MM.1S (cell line): ENCODE data around the gene TRAPPC6A.

Source experiments
- DNase-seq: peaks from one replicate; pipeline ENCODE4 v3.0.0-alpha.2; 2015
- H2AFZ ChIP-seq: fragments of 300-600 bp; sonication (generic); 2 replicates; pipeline ENCODE4 v1.6.0; 2016; ENCODE audit warnings: antibody characterized with exemption, low read length
- H3F3A ChIP-seq: fragments of 300-600 bp; sonication (generic); 2 replicates; pipeline ENCODE4 v1.6.1; 2016; ENCODE audit warnings: mild to moderate bottlenecking, antibody characterized with exemption, low read length, moderate library complexity, mixed read lengths; ENCODE audit not compliant: insufficient read depth
- H3K27ac ChIP-seq: fragments of 300-600 bp; sonication (generic); 2 replicates; pipeline ENCODE4 v1.5.1; 2016; ENCODE audit warnings: mild to moderate bottlenecking, low read length
- H3K27me3 ChIP-seq: fragments of 300-600 bp; sonication (generic); replicated peaks from 2 replicates; pipeline ENCODE4 v1.6.0; 2016; ENCODE audit warnings: low read length; ENCODE audit not compliant: insufficient read depth
- H3K36me3 ChIP-seq: fragments of 300-600 bp; sonication (generic); replicated peaks from 2 replicates; pipeline ENCODE4 v1.6.1; 2016; ENCODE audit warnings: mild to moderate bottlenecking, low read length, mixed read lengths; ENCODE audit not compliant: insufficient read depth
- H3K4me1 ChIP-seq: fragments of 300-600 bp; sonication (generic); 2 replicates; pipeline ENCODE4 v1.6.1; 2016; ENCODE audit warnings: low read length, mixed read lengths
- H3K4me2 ChIP-seq: fragments of 300-600 bp; sonication (generic); 2 replicates; pipeline ENCODE4 v1.6.0; 2016; ENCODE audit warnings: low read depth, low read length
- H3K4me3 ChIP-seq: fragments of 300-600 bp; sonication (generic); 2 replicates; pipeline ENCODE4 v1.5.1; 2016; ENCODE audit warnings: low read length, mixed read lengths
- H3K79me2 ChIP-seq: fragments of 300-600 bp; sonication (generic); 2 replicates; pipeline ENCODE4 v1.6.1; 2016; ENCODE audit warnings: mixed run types, low read length, mixed read lengths
- H3K9ac ChIP-seq: fragments of 300-600 bp; sonication (generic); 2 replicates; pipeline ENCODE4 v1.6.1; 2016; ENCODE audit warnings: low read length, mixed read lengths
- H3K9me2 ChIP-seq: fragments of 300-600 bp; sonication (generic); replicated peaks from 2 replicates; pipeline ENCODE4 v1.6.1; 2016; ENCODE audit warnings: mild to moderate bottlenecking, low read length, mixed read lengths; ENCODE audit not compliant: insufficient read depth
- H3K9me3 ChIP-seq: fragments of 300-600 bp; sonication (generic); replicated peaks from 2 replicates; pipeline ENCODE4 v1.6.1; 2016; ENCODE audit warnings: mild to moderate bottlenecking, low read length, mixed read lengths; ENCODE audit not compliant: insufficient read depth
- H4K20me1 ChIP-seq: fragments of 300-600 bp; sonication (generic); 2 replicates; pipeline ENCODE4 v1.6.1; 2016; ENCODE audit warnings: mild to moderate bottlenecking, low read length, moderate library complexity, mixed read lengths; ENCODE audit not compliant: insufficient read depth
- EZH2 ChIP-seq: fragments of 300-600 bp; sonication (generic); optimal IDR thresholded peaks from 2 replicates; pipeline ENCODE3; 2017; ENCODE audit warnings: low read depth, mild to moderate bottlenecking, antibody characterized with exemption, low read length, mixed read lengths
- EZH2phosphoT487 ChIP-seq: fragments of 300-600 bp; sonication (generic); IDR thresholded peaks from 2 replicates; pipeline ENCODE4 v1.6.1; 2018; ENCODE audit warnings: antibody characterized with exemption, low read length
- TF ChIP-seq, protein P1 (sequence below): fragments of 300-600 bp; sonication (generic); IDR thresholded peaks from 2 replicates; pipeline ENCODE4 v1.5.1; 2016; ENCODE audit warnings: antibody characterized with exemption, low read length, mixed read lengths

TRAPPC6A gene

DNA sequence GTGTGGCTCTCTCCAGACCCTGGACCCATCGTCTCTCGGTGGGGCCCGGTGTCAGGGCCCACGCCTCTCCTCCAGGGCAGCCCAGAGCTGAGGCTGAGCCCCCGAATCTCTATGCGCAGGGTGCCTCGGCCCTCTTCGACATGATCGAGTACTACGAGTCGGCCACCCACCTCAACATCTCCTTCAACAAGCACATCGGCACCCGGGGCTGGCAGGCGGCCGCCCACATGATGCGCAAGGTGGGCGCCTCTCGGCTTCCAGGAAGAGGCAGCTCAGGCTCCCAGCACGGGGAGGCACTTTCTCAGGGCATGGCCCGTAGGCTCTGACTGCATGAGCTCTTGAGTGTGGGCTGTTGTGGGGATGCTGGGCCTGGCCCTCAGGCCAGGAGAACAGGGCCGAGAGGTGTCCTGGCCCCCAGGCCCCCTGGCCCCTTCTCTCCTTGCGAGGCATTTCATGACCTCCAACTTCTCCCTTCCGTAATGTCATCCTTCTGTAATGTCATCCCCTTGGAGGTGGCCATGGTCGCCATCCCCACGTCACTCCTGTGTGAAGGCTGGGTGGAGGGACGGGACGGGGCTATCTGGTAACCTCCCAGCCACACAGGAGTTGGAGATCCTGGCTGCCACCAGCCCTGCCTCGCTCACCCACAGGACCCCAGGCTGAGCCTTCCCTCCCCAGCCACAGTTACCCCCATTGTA, 36.7 kb downstream of the TRAPPC6A start:
- Histone ChIP-seq H3K79me2 (peaks cover 37% of the 10 kb centered on the region), H3K27me3 (no peaks in the 10 kb centered on the region), H3K9ac (no peak overlapping the region), H2AFZ (no peak overlapping the region), H3K4me3 (no peak overlapping the region), H3K36me3 (no peaks in the 10 kb centered on the region), H3K9me3 (no peaks in the 10 kb centered on the region), H4K20me1 (no peaks in the 10 kb centered on the region), H3K9me2 (no peaks in the 10 kb centered on the region), H3K4me1 (peaks cover 21% of the 10 kb centered on the region), H3K27ac (no peak overlapping the region), H3K4me2 (no peak overlapping the region), H3F3A (peaks cover 19% of the 10 kb centered on the region)
- DNase-seq, result no peak
- TF ChIP-seq, protein P1, sequence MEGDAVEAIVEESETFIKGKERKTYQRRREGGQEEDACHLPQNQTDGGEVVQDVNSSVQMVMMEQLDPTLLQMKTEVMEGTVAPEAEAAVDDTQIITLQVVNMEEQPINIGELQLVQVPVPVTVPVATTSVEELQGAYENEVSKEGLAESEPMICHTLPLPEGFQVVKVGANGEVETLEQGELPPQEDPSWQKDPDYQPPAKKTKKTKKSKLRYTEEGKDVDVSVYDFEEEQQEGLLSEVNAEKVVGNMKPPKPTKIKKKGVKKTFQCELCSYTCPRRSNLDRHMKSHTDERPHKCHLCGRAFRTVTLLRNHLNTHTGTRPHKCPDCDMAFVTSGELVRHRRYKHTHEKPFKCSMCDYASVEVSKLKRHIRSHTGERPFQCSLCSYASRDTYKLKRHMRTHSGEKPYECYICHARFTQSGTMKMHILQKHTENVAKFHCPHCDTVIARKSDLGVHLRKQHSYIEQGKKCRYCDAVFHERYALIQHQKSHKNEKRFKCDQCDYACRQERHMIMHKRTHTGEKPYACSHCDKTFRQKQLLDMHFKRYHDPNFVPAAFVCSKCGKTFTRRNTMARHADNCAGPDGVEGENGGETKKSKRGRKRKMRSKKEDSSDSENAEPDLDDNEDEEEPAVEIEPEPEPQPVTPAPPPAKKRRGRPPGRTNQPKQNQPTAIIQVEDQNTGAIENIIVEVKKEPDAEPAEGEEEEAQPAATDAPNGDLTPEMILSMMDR, result no peak
- TF ChIP-seq EZH2 (no peak), EZH2phosphoT487 (no peak)

DNA sequence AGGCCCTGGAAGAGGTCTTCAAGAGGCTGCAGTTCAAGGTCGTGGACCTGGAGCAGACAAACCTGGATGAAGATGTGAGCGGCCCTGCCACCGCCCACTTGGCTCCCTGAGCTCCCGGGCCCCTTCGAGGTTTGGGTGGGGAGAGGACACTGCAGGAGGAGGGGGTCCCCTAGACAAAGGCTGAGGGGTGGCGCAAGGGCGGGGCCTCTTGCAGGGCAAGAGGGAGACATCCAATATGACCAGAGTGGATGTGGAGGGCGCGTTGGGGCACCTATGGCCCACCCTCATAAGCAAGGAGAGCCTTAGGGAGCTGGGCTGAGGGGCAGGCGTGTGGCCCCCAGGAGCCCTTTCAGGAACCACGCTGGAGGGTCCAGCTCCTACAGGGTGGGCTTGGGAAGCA, 37.5 kb downstream of the TRAPPC6A start:
- H3K36me3 ChIP-seq, result no peaks in the 10 kb centered on the region
- no peak overlapping the region for H3K4me3 ChIP-seq
- no peak for DNase-seq
- H3K4me2 ChIP-seq, result no peak overlapping the region
- peaks cover 25% of the 10 kb centered on the region for H3F3A ChIP-seq
- no peak for TF ChIP-seq EZH2phosphoT487
- no peak for TF ChIP-seq EZH2
- TF ChIP-seq, protein P1, result no peak
- H3K4me1 ChIP-seq, result peaks cover 28% of the 10 kb centered on the region
- no peak overlapping the region for H3K9ac ChIP-seq
- no peak overlapping the region for H2AFZ ChIP-seq
- H3K79me2 ChIP-seq, result peaks cover 45% of the 10 kb centered on the region
- no peaks in the 10 kb centered on the region for H3K9me2 ChIP-seq
- H3K27me3 ChIP-seq, result no peaks in the 10 kb centered on the region
- H3K27ac ChIP-seq, result no peak overlapping the region
- H4K20me1 ChIP-seq, result no peaks in the 10 kb centered on the region
- no peaks in the 10 kb centered on the region for H3K9me3 ChIP-seq

DNA sequence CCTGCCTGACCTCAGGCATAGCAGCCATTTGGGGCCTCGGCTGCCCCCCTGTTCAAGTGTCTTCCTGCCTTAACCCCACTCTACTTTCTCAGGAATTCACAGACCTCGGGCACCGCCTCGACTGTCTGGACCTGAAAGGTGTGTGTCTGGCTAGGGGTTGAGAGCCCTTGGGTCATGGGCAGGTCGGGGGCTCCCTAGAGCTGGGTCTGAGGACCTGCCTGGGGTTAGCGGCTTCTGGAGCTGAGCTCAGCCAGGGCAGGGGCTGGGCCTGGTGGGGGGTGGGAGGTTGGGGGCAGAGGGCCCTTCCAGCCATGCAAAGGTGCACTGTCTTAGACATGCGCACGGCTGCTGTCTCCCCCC, 37.9 kb downstream of the TRAPPC6A start:
- Histone ChIP-seq H2AFZ (no peak overlapping the region), H3K9me2 (no peaks in the 10 kb centered on the region), H3F3A (peaks cover 28% of the 10 kb centered on the region), H3K9ac (no peak overlapping the region), H3K4me3 (no peak overlapping the region), H3K4me2 (no peak overlapping the region), H3K79me2 (peaks cover 49% of the 10 kb centered on the region), H3K36me3 (no peaks in the 10 kb centered on the region), H3K4me1 (peaks cover 32% of the 10 kb centered on the region), H3K27me3 (no peaks in the 10 kb centered on the region), H4K20me1 (no peaks in the 10 kb centered on the region), H3K27ac (no peak overlapping the region), H3K9me3 (no peaks in the 10 kb centered on the region)
- TF ChIP-seq EZH2, result no peak
- TF ChIP-seq, protein P1, result no peak
- TF ChIP-seq EZH2phosphoT487, result no peak
- DNase-seq, result no peak
